Thymus (tissue), 11 donors: ENCODE data around the gene DHRSX. TPM values are rescaled to one million over a fixed set of nuclear protein-coding genes. Genes with fewer than 3 reads are reported as not detected.

ENCODE experiments used
- DNase-seq, 9 donors: peaks; one replicate each; pipeline ENCODE4 v3.0.0-alpha.2; 2013; ENCODE audit warnings: low spot score in 9 of 9, low read depth in 6 of 9, missing footprints in 1 of 9
- H3K27ac ChIP-seq, 2 donors: one replicate each; pipeline ENCODE4 v1.5.1; 2013; ENCODE audit warnings: control low read depth in 1 of 2, low read depth in 1 of 2, low read length in 1 of 2, mild to moderate bottlenecking in 1 of 2, moderate library complexity in 1 of 2
- H3K27me3 ChIP-seq, 2 donors: one replicate each; pipeline ENCODE4 v1.5.1; 2013; ENCODE audit warnings: low read length in 1 of 2; ENCODE audit not compliant: control insufficient read depth in 2 of 2, insufficient read depth in 1 of 2
- H3K36me3 ChIP-seq, 2 donors: one replicate each; pipeline ENCODE4 v1.5.1; 2013; ENCODE audit warnings: low read length in 1 of 2, mild to moderate bottlenecking in 1 of 2, moderate library complexity in 1 of 2; ENCODE audit not compliant: control insufficient read depth in 2 of 2, insufficient read depth in 2 of 2
- H3K4me1 ChIP-seq, 2 donors: one replicate each; pipeline ENCODE4 v1.5.1; 2013; ENCODE audit warnings: low read length in 2 of 2; ENCODE audit not compliant: control insufficient read depth in 2 of 2, insufficient read depth in 2 of 2
- H3K4me3 ChIP-seq, 2 donors: one replicate each; pipeline ENCODE4 v1.5.1; 2013; ENCODE audit warnings: low read length in 2 of 2, control low read depth in 1 of 2, mild to moderate bottlenecking in 1 of 2
- H3K9me3 ChIP-seq, 2 donors: one replicate each; pipeline ENCODE4 v1.5.1; 2013; ENCODE audit warnings: low read length in 1 of 2, mild to moderate bottlenecking in 1 of 2; ENCODE audit not compliant: control insufficient read depth in 2 of 2, insufficient read depth in 1 of 2
- WGBS: extraction: QIAGEN DNeasy Blood & Tissue Kit; methylation state at CpG from one replicate; pipeline ENCODE4 v1.1.7; 2013; 5-methylcytosine and 5-hydroxymethylcytosine counted together
- polyA plus RNA-seq: library from polyadenylated mRNA; stranded (reverse); fragments of 200-250 nt; gene quantifications from one replicate; pipeline ENCODE4 v1.2.3, GENCODE V29; 2013
- total RNA-seq: library from RNA; stranded (reverse); fragments of 120-200 nt; gene quantifications from one replicate; pipeline ENCODE4 v1.2.4, GENCODE V29; 2013
- donor health status: healthy.

DHRSX gene
- total and polyA plus RNA-seq, 2 donors, result 11.2 to 12.2 TPM

DNA sequence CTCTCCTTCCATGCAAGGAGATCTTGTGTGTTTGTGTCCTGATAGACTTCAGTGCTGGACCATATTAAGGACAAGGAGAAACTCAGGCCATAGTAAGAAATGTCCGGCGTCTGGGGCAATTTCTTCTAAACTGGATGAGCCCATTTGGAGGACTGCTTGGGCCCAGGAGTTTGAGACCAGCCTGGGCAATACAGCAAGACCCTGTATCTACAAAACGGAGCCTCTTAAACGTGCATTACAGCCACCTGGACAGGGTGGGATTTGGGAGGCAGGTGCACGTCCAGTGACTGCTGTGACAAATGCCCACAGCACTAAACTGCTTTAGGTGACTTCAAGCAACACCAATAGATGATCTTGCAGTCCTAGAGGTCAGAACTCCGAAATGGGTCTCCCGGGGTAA lies 311.9 kb downstream of the DHRSX start:
- DNase-seq, result no peak
- Histone ChIP-seq H3K27me3 (no peaks in the 10 kb centered on the region), H3K4me3 (no peak overlapping the region), H3K27ac (no peak overlapping the region), H3K36me3 (no peaks in the 10 kb centered on the region), H3K4me1 (no peaks in the 10 kb centered on the region), H3K9me3 (peaks cover 3 to 20% of the 10 kb centered on the region in 2 donors)
- WGBS, result 88% methylated on average over 7 of the region's 7 CpGs

DNA sequence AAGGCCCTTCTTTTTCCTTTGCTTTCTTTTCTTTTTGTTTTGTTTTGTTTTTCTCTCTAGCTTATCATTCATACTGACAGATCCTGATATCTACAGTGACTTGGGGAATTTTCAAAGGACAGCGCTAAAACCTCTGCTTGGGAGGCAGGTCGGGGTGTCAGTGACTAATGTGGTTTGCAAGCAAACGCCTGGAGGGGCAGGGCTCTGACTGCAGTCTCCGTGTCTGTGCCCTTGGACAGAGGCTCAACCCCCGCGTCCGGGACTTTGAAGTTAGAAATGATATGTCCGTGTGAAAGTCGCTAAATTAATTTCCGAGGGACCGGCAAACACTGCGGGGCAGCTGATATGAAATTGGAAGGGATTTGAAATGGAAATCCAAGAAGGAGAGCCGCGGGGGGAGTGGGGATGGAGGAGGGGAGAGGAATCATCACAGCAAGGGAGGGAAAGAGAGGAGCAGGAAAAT lies 312.4 kb downstream of the DHRSX start:
- Histone ChIP-seq H3K27me3 (no peaks in the 10 kb centered on the region), H3K9me3 (peaks cover 3 to 20% of the 10 kb centered on the region in 2 donors), H3K4me3 (no peak overlapping the region), H3K4me1 (no peaks in the 10 kb centered on the region), H3K36me3 (no peaks in the 10 kb centered on the region), H3K27ac (no peak overlapping the region)
- 47% methylated on average over 14 of the region's 14 CpGs for WGBS
- DNase-seq, result no peak

DNA sequence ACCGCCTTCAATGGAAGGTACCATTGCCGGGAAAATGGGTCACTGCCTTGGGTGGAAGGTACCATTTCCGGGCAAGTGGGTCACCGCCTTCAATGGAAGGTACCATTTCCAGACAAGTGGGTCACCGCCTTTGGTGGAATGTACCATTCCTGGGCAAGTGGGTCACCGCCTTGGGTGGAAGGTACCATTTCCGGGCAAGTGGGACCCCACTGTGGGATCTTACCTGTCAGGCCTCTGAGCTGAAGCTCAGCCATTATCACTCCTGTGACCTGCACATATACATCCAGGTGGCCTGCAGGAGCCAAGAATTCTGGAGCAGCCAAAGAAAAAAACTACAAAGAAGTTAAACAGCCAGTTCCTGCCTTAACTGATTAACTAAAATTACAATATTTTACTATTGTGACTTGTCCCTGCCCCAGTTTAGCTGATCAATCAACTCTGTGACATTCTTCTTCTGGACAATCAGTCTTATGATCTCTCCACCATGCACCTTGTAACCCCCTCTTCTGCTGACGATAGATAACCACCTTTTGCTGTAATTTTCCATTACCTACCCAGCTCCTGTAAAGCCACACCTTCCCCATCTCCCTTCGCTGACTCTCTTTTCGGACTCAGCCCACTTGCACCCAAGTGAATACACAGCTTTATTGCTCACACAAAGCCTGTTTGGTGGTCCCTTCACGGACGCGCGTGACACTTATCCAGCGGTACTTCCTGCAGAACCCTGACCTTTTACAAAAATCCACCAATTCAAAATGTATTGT lies 313.2 kb downstream of the DHRSX start:
- H3K36me3 ChIP-seq, result no peaks in the 10 kb centered on the region
- 95% methylated on average over 15 of the region's 15 CpGs for WGBS
- peaks cover 3 to 20% of the 10 kb centered on the region in 2 donors for H3K9me3 ChIP-seq
- H3K4me1 ChIP-seq, result no peaks in the 10 kb centered on the region
- no peak for DNase-seq
- no peak overlapping the region for H3K27ac ChIP-seq
- H3K27me3 ChIP-seq, result no peaks in the 10 kb centered on the region
- H3K4me3 ChIP-seq, result no peak overlapping the region

DNA sequence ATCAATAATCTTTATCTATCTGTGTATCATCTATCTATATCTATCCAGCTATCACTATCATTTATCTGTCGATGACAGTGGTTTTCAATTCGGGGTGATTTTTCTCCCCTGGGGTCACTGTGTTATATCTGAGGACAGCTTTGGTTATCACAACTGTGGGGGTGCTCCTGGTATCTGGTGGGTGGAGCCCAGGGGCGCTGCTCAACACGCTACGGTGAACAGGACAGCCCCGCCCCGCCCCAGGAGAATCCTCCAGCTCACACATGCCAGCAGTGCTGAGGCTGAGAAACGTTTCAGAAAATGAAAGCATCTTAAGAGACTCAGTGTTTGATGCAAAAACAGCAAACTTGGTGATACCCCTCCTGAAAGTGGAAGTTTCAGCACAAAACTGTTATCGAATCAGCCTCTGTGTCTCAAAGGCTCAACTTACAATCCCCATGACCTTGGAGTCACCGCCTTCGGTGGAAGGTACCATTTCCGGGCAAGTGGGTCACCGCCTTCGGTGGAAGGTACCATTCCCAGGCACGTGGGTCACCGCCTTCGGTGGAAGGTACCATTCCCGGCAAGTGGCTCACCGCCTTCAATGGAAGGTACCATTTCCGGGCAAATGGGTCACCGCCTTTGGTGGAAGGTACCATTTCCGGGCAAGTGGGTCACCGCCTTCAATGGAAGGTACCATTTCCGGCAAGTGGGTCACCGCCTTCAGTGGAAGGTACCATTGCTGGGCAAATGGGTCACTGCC lies 315.3 kb downstream of the DHRSX start:
- WGBS, result 97% methylated on average over 25 of the region's 25 CpGs
- Histone ChIP-seq H3K27ac (no peak overlapping the region), H3K4me3 (no peak overlapping the region), H3K4me1 (no peaks in the 10 kb centered on the region), H3K36me3 (no peaks in the 10 kb centered on the region), H3K27me3 (no peaks in the 10 kb centered on the region), H3K9me3 (peaks cover 3 to 20% of the 10 kb centered on the region in 2 donors)
- DNase-seq, result no peak

DNA sequence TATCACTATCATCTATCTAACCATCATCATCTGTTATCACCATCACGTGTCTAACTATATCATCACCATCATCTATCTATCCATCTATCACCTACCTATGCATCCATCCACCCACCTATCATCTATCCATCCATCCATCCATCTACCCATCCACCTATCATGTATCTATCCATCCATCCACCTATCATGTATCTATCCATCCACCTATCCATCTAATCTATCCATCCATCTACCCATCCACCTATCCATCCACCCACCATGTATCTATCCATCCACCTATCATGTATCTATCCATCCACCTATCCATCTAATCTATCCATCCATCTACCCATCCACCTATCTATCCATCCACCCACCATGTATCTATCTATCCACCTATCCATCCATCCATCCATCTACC lies 316.7 kb downstream of the DHRSX start:
- peaks cover 3 to 20% of the 10 kb centered on the region in 2 donors for H3K9me3 ChIP-seq
- WGBS, result 98% methylated on average over 1 of the region's 1 CpG
- no peaks in the 10 kb centered on the region for H3K4me1 ChIP-seq

DNA sequence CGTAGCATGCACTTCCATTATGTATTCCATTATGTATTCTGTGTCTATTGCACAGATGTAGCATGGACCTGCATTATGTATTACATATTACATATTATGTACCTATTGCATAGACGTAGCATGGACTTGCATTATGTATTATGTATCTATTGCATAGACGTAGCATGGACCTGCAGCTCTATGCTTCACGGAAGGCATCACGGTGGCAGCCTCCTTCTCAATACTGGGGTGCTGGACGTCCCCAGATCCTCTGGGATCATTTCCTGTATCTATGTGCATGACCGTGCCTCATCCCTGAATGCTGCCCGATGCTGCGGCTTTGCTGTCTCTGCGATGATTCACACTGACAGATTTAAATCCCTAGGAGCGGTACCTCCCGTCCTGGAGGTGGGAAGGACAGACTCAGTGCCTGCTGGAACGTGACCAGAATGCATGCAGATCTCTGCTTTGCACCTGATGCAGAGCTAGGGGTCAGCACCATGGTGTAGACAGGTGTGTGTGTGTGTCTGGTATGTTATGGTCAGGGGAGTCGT lies 317.5 kb downstream of the DHRSX start:
- no peak overlapping the region for H3K27ac ChIP-seq
- H3K36me3 ChIP-seq, result no peaks in the 10 kb centered on the region
- H3K9me3 ChIP-seq, result peaks cover 3 to 20% of the 10 kb centered on the region in 2 donors
- H3K27me3 ChIP-seq, result no peaks in the 10 kb centered on the region
- DNase-seq, result no peak
- 90% methylated on average over 14 of the region's 14 CpGs for WGBS
- no peak overlapping the region for H3K4me3 ChIP-seq
- no peaks in the 10 kb centered on the region for H3K4me1 ChIP-seq

More for the DNA sequence above, 316.7 kb downstream of the DHRSX start:
- DNase-seq, result no peak
- no peak overlapping the region for H3K27ac ChIP-seq
- no peak overlapping the region for H3K4me3 ChIP-seq
- H3K27me3 ChIP-seq, result no peaks in the 10 kb centered on the region
- no peaks in the 10 kb centered on the region for H3K36me3 ChIP-seq

DNA sequence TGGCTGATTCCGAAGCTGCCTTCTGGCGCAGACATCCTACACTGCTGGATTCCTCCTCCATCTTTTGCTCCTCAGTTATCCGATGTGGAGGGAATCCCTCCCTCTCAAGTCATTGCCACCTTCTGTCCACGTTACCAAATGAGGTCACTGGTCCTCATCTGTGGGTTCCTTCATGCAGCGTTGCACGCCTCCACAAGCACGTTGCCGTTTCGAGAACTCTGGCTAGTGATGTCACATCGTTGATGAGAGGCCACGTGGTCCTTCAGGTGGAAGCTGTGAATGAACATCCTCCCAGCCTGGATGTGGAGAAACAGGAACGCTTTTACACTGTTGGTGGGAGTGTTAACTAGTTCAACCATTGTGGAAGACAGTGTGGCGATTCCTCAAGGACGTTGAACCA lies 323.2 kb downstream of the DHRSX start:
- 97% methylated on average over 14 of the region's 14 CpGs for WGBS
- no peak overlapping the region for H3K27ac ChIP-seq
- no peak overlapping the region for H3K4me3 ChIP-seq
- no peaks in the 10 kb centered on the region for H3K4me1 ChIP-seq
- H3K9me3 ChIP-seq, result no peaks in the 10 kb centered on the region
- no peak for DNase-seq
- H3K27me3 ChIP-seq, result no peaks in the 10 kb centered on the region
- no peaks in the 10 kb centered on the region for H3K36me3 ChIP-seq

DNA sequence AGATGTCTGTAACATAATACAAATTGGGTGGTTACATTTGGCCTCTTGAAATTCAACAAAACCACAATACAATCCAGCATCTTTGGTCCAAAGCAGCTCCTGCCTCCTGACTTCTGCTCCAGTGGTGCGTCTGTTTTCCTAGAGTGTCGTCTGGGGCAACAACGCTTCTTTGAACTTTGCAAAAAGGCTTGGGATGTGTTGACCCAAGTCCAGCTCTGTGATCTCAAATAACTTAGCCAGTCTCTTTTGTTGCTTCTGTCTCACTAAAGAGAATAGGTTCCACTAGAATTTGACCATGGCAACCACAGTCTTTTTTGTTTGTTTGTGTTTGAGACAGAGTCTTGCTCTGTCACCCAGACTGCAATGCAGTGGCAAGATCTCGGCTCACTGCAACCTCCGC lies 324.0 kb downstream of the DHRSX start:
- no peaks in the 10 kb centered on the region for H3K9me3 ChIP-seq
- 93% methylated on average over 5 of the region's 5 CpGs for whole genome bisulfite sequencing
- H3K27me3 ChIP-seq, result no peaks in the 10 kb centered on the region
- H3K36me3 ChIP-seq, result no peaks in the 10 kb centered on the region
- H3K27ac ChIP-seq, result no peak overlapping the region
- no peak overlapping the region for H3K4me3 ChIP-seq
- no peaks in the 10 kb centered on the region for H3K4me1 ChIP-seq
- DNase-seq, result no peak

DNA sequence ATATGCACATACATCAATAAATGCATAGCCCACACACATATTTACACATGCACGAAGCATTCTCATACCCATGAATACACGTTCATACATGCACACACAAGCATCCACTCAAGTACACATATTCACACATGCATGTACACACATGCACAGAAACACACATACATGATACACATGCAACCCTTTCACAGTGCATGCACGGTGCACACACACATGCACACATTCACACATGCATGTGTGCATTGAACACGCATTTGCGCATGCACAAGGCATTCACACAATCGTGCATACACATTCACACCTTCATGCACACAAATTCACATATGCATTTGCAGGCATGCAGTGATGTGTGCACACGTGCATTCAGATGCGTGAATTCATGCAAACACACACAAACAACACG lies 324.5 kb downstream of the DHRSX start:
- H3K4me3 ChIP-seq, result no peak overlapping the region
- no peaks in the 10 kb centered on the region for H3K4me1 ChIP-seq
- no peaks in the 10 kb centered on the region for H3K27me3 ChIP-seq
- no peaks in the 10 kb centered on the region for H3K9me3 ChIP-seq
- WGBS, result 97% methylated on average over 9 of the region's 9 CpGs
- H3K36me3 ChIP-seq, result no peaks in the 10 kb centered on the region
- H3K27ac ChIP-seq, result no peak overlapping the region
- no peak for DNase-seq
